Measurements from ENCODE around the gene SUGCT. TPM values are rescaled to one million over a fixed set of nuclear protein-coding genes. Genes with fewer than 3 reads are reported as not detected.

SUGCT gene
- total RNA-seq, 1 donor from 2014 or later: 7.1 TPM

DNA sequence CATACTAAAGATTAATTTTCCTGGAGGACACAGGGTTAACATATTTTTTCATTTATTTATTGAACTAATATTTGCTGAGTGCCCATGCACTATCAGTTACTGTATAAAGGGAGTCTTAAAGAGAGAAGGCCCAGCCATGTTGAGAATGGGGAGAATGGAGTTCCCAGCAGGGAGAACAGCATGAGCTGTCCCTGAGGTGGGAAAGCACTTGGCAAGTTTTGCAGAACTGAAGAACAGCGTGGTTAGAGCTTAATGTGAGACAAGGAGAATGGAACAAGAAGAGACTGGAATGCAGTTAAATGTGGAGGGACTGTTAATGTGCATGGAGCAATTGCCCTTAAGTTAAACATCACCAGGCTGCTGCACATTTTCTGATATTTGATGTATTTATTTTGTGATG is 435.4 kb downstream of the SUGCT start:
- Mint-ChIP-seq H3K9me3 (no peaks in the 10 kb centered on the region), H3K36me3 (peaks cover 5% of the 10 kb centered on the region), H3K27me3 (no peaks in the 10 kb centered on the region), H3K27ac (no peak overlapping the region), H3K4me1 (ENCODE audit: unreplicated experiment) (peaks cover 30% of the 10 kb centered on the region), H3K4me3 (no peak overlapping the region)
- TF ChIP-seq, protein P1, sequence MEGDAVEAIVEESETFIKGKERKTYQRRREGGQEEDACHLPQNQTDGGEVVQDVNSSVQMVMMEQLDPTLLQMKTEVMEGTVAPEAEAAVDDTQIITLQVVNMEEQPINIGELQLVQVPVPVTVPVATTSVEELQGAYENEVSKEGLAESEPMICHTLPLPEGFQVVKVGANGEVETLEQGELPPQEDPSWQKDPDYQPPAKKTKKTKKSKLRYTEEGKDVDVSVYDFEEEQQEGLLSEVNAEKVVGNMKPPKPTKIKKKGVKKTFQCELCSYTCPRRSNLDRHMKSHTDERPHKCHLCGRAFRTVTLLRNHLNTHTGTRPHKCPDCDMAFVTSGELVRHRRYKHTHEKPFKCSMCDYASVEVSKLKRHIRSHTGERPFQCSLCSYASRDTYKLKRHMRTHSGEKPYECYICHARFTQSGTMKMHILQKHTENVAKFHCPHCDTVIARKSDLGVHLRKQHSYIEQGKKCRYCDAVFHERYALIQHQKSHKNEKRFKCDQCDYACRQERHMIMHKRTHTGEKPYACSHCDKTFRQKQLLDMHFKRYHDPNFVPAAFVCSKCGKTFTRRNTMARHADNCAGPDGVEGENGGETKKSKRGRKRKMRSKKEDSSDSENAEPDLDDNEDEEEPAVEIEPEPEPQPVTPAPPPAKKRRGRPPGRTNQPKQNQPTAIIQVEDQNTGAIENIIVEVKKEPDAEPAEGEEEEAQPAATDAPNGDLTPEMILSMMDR (conservative IDR thresholded peaks at IDR 0.05): no peak
- DNase-seq (ENCODE audit: extremely low spot score, unreplicated experiment): no peak

DNA sequence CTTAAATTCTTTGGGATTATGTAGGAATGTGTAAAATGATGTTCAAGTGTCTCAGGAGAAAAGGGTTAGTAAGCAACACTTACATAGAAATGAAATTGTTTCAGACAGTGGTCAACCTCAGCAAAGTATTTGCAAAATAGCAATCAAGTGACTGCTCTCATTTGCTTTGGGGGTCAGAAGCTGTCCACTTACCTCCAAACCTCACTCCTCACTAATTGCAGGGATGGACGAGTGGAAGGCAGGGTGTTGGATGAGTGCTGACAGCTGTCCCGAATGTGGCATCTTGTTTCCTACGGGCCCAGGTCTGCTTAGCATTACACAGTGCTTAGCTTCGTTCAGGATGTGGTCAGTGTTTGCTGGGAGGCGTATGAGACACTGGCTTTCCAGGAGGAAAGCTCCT is 437.0 kb downstream of the SUGCT start:
- Mint-ChIP-seq H3K27me3 (no peaks in the 10 kb centered on the region), H3K9me3 (no peaks in the 10 kb centered on the region), H3K4me1 (ENCODE audit: unreplicated experiment) (peaks cover 37% of the 10 kb centered on the region), H3K36me3 (no peaks in the 10 kb centered on the region), H3K27ac (no peak overlapping the region), H3K4me3 (no peak overlapping the region)
- TF ChIP-seq, protein P1 (conservative IDR thresholded peaks at IDR 0.05): no peak
- no peak for DNase-seq (ENCODE audit: extremely low spot score, unreplicated experiment)

DNA sequence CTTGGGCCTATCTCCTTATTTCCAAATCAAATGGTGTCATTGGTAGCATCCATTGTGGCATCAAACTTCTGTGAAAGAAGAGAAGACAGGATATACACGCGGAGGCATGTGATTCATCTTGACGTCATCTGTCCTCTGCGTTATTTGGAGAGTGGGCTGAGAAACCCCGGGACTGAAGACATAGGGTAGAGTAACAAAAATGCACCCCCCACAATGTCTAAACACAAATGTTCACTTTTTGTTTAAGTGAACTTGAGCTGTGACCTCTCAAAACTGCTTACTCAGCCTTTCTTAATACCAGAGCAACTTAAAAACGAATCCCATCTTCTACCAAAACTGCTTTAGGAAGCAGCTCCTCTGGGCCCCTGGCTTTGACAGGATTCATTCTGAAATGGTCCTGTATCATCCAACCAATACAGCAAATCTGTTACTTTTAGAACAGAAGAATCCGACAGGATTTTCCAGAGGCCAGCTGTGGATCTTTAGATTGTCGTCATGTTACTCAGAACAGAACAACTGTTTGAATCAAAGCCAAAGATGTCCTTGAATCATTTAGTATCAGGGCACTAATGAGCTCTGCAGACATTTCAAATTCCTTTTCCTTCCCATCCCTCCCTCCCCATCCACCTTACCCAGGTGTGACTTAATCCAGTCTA is 438.1 kb downstream of the SUGCT start:
- no peak overlapping the region for H3K27ac Mint-ChIP-seq

DNA sequence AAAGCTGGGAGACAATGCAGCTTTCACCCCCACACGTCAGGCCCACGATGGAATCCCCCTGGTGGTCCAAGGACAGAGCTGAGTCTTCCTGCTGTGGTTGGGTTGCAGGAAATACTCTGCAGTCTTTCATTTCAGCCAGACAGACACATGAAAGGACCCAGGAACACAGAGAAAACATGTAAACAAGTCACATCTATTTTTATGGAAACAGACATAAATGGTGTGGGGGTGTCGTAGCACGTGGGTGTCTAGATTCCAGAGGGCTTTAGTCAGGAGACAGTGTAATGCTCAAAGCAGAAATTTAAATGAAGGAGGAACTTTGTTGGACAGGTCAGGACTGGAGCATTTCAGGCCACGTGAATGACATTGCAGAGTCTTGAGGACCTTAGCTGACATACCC is 444.6 kb downstream of the SUGCT start:
- Mint-ChIP-seq H3K4me3 (no peak overlapping the region), H3K36me3 (no peaks in the 10 kb centered on the region), H3K27ac (no peak overlapping the region)

More for the DNA sequence above, 438.1 kb downstream of the SUGCT start:
- Mint-ChIP-seq H3K9me3 (no peaks in the 10 kb centered on the region), H3K4me1 (ENCODE audit: unreplicated experiment) (peaks cover 32% of the 10 kb centered on the region), H3K4me3 (no peak overlapping the region), H3K27me3 (no peaks in the 10 kb centered on the region), H3K36me3 (no peaks in the 10 kb centered on the region)
- TF ChIP-seq, protein P1 (conservative IDR thresholded peaks at IDR 0.05): no peak
- no peak for DNase-seq (ENCODE audit: extremely low spot score, unreplicated experiment)

DNA sequence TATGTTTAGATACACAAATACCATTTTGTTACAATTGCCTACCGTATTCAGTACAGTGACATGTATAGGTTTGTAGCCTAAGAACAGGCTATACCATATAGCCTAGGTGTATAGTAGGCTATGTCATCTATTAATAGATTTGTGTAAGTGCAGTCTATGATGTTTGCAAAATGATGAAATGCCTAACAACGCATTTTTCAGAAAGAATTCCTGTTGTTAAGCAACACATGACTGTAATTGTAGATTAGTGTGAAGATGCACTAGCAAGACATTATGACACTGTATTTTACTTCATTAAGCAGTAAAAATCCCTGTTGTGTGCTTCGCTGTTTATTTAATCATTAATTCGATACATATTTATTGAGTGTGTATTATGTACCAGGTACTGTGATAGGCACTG is 446.0 kb downstream of the SUGCT start:
- H3K36me3 Mint-ChIP-seq: no peaks in the 10 kb centered on the region
- peaks cover 14% of the 10 kb centered on the region for H3K4me1 Mint-ChIP-seq (ENCODE audit: unreplicated experiment)
- no peaks in the 10 kb centered on the region for H3K27me3 Mint-ChIP-seq
- DNase-seq (ENCODE audit: extremely low spot score, unreplicated experiment): no peak
- no peaks in the 10 kb centered on the region for H3K9me3 Mint-ChIP-seq
- TF ChIP-seq, protein P1 (conservative IDR thresholded peaks at IDR 0.05): no peak
- H3K27ac Mint-ChIP-seq: peak overlapping the region; percentile 51
- no peak overlapping the region for H3K4me3 Mint-ChIP-seq

More for the DNA sequence above, 444.6 kb downstream of the SUGCT start:
- Mint-ChIP-seq H3K9me3 (no peaks in the 10 kb centered on the region), H3K27me3 (no peaks in the 10 kb centered on the region), H3K4me1 (ENCODE audit: unreplicated experiment) (peaks cover 14% of the 10 kb centered on the region)
- TF ChIP-seq, protein P1 (conservative IDR thresholded peaks at IDR 0.05): no peak
- no peak for DNase-seq (ENCODE audit: extremely low spot score, unreplicated experiment)

Data from type B pancreatic cell (in vitro differentiated cells).